HEK293 (cell line): ENCODE data around the gene SIDT2.
A peak's percentile ranks its signal among the peaks of the same experiment; 100 is the strongest.

Source experiments
- CTCF ChIA-PET: fragments of 350-600 bp; formaldehyde crosslinking; extraction: SDS; loops from one replicate; lab custom pipeline; 2021; ENCODE audit warnings: antibody characterized with exemption; lab: Yijun Ruan, JAX
- POLR2A ChIA-PET: fragments of 300-600 bp; formaldehyde crosslinking; extraction: SDS; loops from one replicate; lab custom pipeline; 2020; ENCODE audit warnings: antibody characterized with exemption, inconsistent platforms; lab: Yijun Ruan, JAX
- H3K27ac ChIP-seq: fragments of 200-500 bp; sonication (Bioruptor generic); 2 replicates; pipeline ENCODE4 v1.5.1; 2014; ENCODE audit warnings: low read depth, low read length, control low read depth, inconsistent platforms; ENCODE audit errors: extremely low read depth
- H3K36me3 ChIP-seq, 2 experiments: fragments of 200-500 bp in 1 of 2; sonication (Bioruptor generic) in 1 of 2; 1 replicate in 1 of 2; 2 replicates in 1 of 2; pipeline ENCODE4 v1.5.1; 2014 to 2017; ENCODE audit warnings: inconsistent platforms in 2 of 2, low read length in 2 of 2; ENCODE audit not compliant: control insufficient read depth in 2 of 2, insufficient read depth in 1 of 2
- H3K4me1 ChIP-seq: fragments of 200-500 bp; sonication (Bioruptor generic); 2 replicates; pipeline ENCODE4 v1.5.1; 2014; ENCODE audit warnings: mild to moderate bottlenecking, low read length, inconsistent platforms; ENCODE audit not compliant: control insufficient read depth, insufficient read depth
- H3K4me3 ChIP-seq: 2 replicates; pipeline ENCODE4 v1.5.1; 2011; ENCODE audit warnings: low read depth, mild to moderate bottlenecking, control low read depth, low read length, moderate library complexity
- H3K9me3 ChIP-seq: fragments of 200-500 bp; sonication (Bioruptor generic); 2 replicates; pipeline ENCODE4 v1.5.1; 2014; ENCODE audit warnings: low read depth, low read length, inconsistent platforms; ENCODE audit not compliant: control insufficient read depth, insufficient read depth
- HOXC10 ChIP-seq: sonication (generic); formaldehyde crosslinking; IDR thresholded peaks from 2 replicates; pipeline ENCODE4 v1.8.1; 2023; ENCODE audit warnings: mild to moderate bottlenecking, missing genetic modification reagents
- KLF10 ChIP-seq: fragments of 450-650 bp; IDR thresholded peaks from 2 replicates; pipeline ENCODE4 v1.5.1; 2018; ENCODE audit warnings: missing biosample characterization, mild to moderate bottlenecking, missing genetic modification characterization
- MYNN ChIP-seq: fragments of 450-650 bp; formaldehyde crosslinking; IDR thresholded peaks from 2 replicates; pipeline ENCODE4 v1.5.1; 2016; ENCODE audit warnings: missing biosample characterization, missing genetic modification characterization, borderline replicate concordance
- REPIN1 ChIP-seq: fragments of 450-650 bp; formaldehyde crosslinking; IDR thresholded peaks from 2 replicates; pipeline ENCODE4 v1.5.1; 2017; ENCODE audit warnings: missing biosample characterization, missing genetic modification characterization, low read depth
- ZBTB48 ChIP-seq: fragments of 450-650 bp; formaldehyde crosslinking; IDR thresholded peaks from 2 replicates; pipeline ENCODE4 v1.5.1; 2016; ENCODE audit warnings: missing biosample characterization, missing genetic modification characterization
- ZBTB7A ChIP-seq: fragments of 450-650 bp; formaldehyde crosslinking; IDR thresholded peaks from 2 replicates; pipeline ENCODE4 v1.5.1; 2016; ENCODE audit warnings: low read depth, missing biosample characterization, missing genetic modification characterization
- ZEB2 ChIP-seq: fragments of 450-650 bp; formaldehyde crosslinking; IDR thresholded peaks from 2 replicates; pipeline ENCODE4 v1.5.1; 2016; ENCODE audit warnings: missing biosample characterization, missing genetic modification characterization
- ZFHX2 ChIP-seq: fragments of 450-650 bp; formaldehyde crosslinking; conservative IDR thresholded peaks from 2 replicates; pipeline ENCODE4 v1.5.1; 2016; ENCODE audit warnings: missing biosample characterization, missing genetic modification characterization
- ZIC2 ChIP-seq: fragments of 450-650 bp; formaldehyde crosslinking; IDR thresholded peaks from 2 replicates; pipeline ENCODE4 v1.5.1; 2016; ENCODE audit warnings: missing biosample characterization, missing genetic modification characterization
- ZNF174 ChIP-seq: fragments of 450-650 bp; formaldehyde crosslinking; IDR thresholded peaks from 2 replicates; pipeline ENCODE4 v1.5.0; 2017; ENCODE audit warnings: missing biosample characterization, mild to moderate bottlenecking, missing genetic modification characterization
- ZNF184 ChIP-seq: fragments of 450-650 bp; IDR thresholded peaks from 2 replicates; pipeline ENCODE4 v1.5.1; 2018; ENCODE audit warnings: missing biosample characterization, mild to moderate bottlenecking, missing genetic modification characterization
- ZNF221 ChIP-seq: fragments of 450-650 bp; formaldehyde crosslinking; IDR thresholded peaks from 2 replicates; pipeline ENCODE4 v1.5.1; 2017; ENCODE audit warnings: missing biosample characterization, missing genetic modification characterization, borderline replicate concordance
- ZNF426 ChIP-seq: fragments of 450-650 bp; formaldehyde crosslinking; IDR thresholded peaks from 2 replicates; pipeline ENCODE4 v1.5.1; 2017; ENCODE audit warnings: missing biosample characterization, missing genetic modification characterization, mild to moderate bottlenecking, inconsistent platforms, moderate library complexity
- ZNF433 ChIP-seq: fragments of 450-650 bp; formaldehyde crosslinking; IDR thresholded peaks from 2 replicates; pipeline ENCODE4 v1.5.1; 2016; ENCODE audit warnings: missing biosample characterization, missing genetic modification characterization, low read depth
- ZNF624 ChIP-seq: fragments of 450-650 bp; formaldehyde crosslinking; IDR thresholded peaks from 2 replicates; pipeline ENCODE4 v1.5.1; 2017; ENCODE audit warnings: missing biosample characterization, missing genetic modification characterization
- ZNF660 ChIP-seq: fragments of 450-650 bp; IDR thresholded peaks from 2 replicates; pipeline ENCODE4 v1.5.1; 2018; ENCODE audit warnings: missing biosample characterization, mild to moderate bottlenecking, missing genetic modification characterization
- ZNF670 ChIP-seq: fragments of 450-650 bp; formaldehyde crosslinking; IDR thresholded peaks from 2 replicates; pipeline ENCODE4 v1.5.1; 2016; ENCODE audit warnings: missing biosample characterization, missing genetic modification characterization, low read depth
- ZNF76 ChIP-seq: fragments of 450-650 bp; formaldehyde crosslinking; IDR thresholded peaks from 2 replicates; pipeline ENCODE4; 2016; ENCODE audit warnings: low read depth, missing biosample characterization, missing genetic modification characterization, borderline replicate concordance
- ZNF830 ChIP-seq: fragments of 450-650 bp; IDR thresholded peaks from 2 replicates; pipeline ENCODE4 v1.5.0; 2018; ENCODE audit warnings: missing biosample characterization, missing genetic modification characterization, low read depth, mild to moderate bottlenecking, moderate library complexity
- ZNF843 ChIP-seq: fragments of 450-650 bp; formaldehyde crosslinking; IDR thresholded peaks from 2 replicates; pipeline ENCODE4 v1.5.1; 2016; ENCODE audit warnings: missing biosample characterization, missing genetic modification characterization
- ZSCAN23 ChIP-seq: fragments of 450-650 bp; formaldehyde crosslinking; IDR thresholded peaks from 2 replicates; pipeline ENCODE4 v1.5.1; 2016; ENCODE audit warnings: missing biosample characterization, missing genetic modification characterization
- TF ChIP-seq, protein P1 (sequence below): fragments of 450-650 bp; formaldehyde crosslinking; IDR thresholded peaks from 2 replicates; pipeline ENCODE4 v1.5.1; 2017; ENCODE audit warnings: missing biosample characterization, mild to moderate bottlenecking, missing genetic modification characterization, moderate library complexity
- TF ChIP-seq, protein P2 (sequence below): fragments of 450-650 bp; formaldehyde crosslinking; IDR thresholded peaks from 2 replicates; pipeline ENCODE4 v1.5.1; 2016; ENCODE audit warnings: missing biosample characterization, missing genetic modification characterization
- TF ChIP-seq, protein P3 (sequence below): fragments of 450-650 bp; IDR thresholded peaks from 2 replicates; pipeline ENCODE4 v1.5.1; 2018; ENCODE audit warnings: missing biosample characterization, mild to moderate bottlenecking, missing genetic modification characterization
- TF ChIP-seq, protein P4 (sequence below): fragments of 450-650 bp; formaldehyde crosslinking; IDR thresholded peaks from 2 replicates; pipeline ENCODE4 v1.5.1; 2016; ENCODE audit warnings: missing biosample characterization, missing genetic modification characterization
- TF ChIP-seq, protein P5 (sequence below): fragments of 450-650 bp; formaldehyde crosslinking; IDR thresholded peaks from 2 replicates; pipeline ENCODE4 v1.5.1; 2016; ENCODE audit warnings: missing biosample characterization, missing genetic modification characterization
- TF ChIP-seq, protein P6 (sequence below): fragments of 450-650 bp; formaldehyde crosslinking; IDR thresholded peaks from 2 replicates; pipeline ENCODE4 v1.5.1; 2016; ENCODE audit warnings: missing biosample characterization, missing genetic modification characterization, low read depth

The SIDT2 gene

DNA sequence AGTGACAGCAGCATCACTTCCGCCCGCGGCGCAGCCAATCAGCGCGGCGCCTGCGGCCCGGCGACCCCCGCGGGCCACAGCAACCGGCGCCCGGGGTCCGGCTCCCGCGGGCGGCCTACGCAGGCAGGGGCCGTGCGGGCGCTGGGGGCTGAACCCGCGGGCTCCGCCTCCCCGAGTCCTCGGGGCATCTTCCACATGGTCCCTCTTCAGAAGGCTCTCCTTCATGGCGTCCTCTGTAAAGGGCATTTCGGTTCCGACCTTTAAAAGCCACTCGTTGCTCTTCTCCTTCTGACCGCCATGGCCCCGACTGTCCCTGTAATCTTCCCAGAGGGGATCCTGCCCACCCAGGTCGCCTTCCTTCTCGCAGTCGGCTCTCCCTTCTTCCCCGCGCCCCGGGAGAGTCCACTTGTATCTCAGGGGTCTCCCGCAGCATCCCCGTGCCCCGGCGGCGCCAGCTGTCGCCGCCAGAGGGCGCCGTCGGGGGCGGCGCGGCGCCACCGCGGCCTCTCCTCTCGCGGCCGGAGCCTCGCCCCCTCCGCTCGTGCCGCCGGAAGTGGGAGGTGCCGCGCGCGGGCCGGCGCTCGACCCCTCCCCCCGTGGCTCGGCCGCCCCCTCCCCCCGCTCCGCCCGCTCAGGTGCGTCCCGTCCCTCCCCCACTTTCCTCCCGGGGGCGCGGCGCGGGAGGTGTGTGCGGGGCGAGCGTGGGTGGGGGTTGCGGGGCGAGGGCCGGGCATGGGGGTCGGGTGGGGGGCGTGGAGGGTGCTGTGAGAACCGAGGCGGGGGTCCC is 53.7 kb downstream of the SIDT2 start, which contains the start of gene RNF214:
TSS of gene RNF214 (plus strand) at position 580 of the 787 bp plus-strand sequence. CDS start 1,602 bp downstream, outside the sequence.
- H3K27ac ChIP-seq: peak within 1 kb of the TSS; percentile 74
- H3K4me3 ChIP-seq: peak within 1 kb of the TSS; percentile 88
- ChIA-PET CTCF (interaction anchor here (0.5 to 8.1 kb wide), 12 partner anchors 10 to 575 kb away, joined by 3 to 71 read pairs (median 4); partner anchors contain the start of gene SIDT2), POLR2A (interaction anchor here (0.9 to 2.6 kb wide), 5 partner anchors 10 to 88 kb away, joined by 3 to 11 read pairs (median 4); partner anchors contain the start of genes BACE1 and PAFAH1B2)
- H3K9me3 ChIP-seq: no peaks in the 10 kb centered on the region
- peaks cover 0 to 43% of the 10 kb centered on the region in 2 experiments; a peak in 2 of 3 replicates for H3K36me3 ChIP-seq
- H3K4me1 ChIP-seq: no peaks in the 10 kb centered on the region
- TF ChIP-seq ZNF624 (tag by site-specific recombination): no peak
- TF ChIP-seq KLF10 (tag by site-specific recombination): peak; percentile 39; the same call in 1 of the 2 replicates
- TF ChIP-seq ZSCAN23 (tag by site-specific recombination): no peak
- TF ChIP-seq MYNN: no peak
- no peak for TF ChIP-seq ZNF221
- TF ChIP-seq, protein P1, sequence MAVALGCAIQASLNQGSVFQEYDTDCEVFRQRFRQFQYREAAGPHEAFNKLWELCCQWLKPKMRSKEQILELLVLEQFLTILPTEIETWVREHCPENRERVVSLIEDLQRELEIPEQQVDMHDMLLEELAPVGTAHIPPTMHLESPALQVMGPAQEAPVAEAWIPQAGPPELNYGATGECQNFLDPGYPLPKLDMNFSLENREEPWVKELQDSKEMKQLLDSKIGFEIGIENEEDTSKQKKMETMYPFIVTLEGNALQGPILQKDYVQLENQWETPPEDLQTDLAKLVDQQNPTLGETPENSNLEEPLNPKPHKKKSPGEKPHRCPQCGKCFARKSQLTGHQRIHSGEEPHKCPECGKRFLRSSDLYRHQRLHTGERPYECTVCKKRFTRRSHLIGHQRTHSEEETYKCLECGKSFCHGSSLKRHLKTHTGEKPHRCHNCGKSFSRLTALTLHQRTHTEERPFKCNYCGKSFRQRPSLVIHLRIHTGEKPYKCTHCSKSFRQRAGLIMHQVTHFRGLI (tag by site-specific recombination): no peak
- TF ChIP-seq ZNF184: no peak
- TF ChIP-seq ZNF660 (tag by site-specific recombination): peak; percentile 19; the same call in 1 of the 2 replicates
- TF ChIP-seq ZFHX2 (tag by site-specific recombination): no peak
- peak; percentile 48; the same call in 1 of the 2 replicates for TF ChIP-seq ZBTB48
- TF ChIP-seq, protein P2, sequence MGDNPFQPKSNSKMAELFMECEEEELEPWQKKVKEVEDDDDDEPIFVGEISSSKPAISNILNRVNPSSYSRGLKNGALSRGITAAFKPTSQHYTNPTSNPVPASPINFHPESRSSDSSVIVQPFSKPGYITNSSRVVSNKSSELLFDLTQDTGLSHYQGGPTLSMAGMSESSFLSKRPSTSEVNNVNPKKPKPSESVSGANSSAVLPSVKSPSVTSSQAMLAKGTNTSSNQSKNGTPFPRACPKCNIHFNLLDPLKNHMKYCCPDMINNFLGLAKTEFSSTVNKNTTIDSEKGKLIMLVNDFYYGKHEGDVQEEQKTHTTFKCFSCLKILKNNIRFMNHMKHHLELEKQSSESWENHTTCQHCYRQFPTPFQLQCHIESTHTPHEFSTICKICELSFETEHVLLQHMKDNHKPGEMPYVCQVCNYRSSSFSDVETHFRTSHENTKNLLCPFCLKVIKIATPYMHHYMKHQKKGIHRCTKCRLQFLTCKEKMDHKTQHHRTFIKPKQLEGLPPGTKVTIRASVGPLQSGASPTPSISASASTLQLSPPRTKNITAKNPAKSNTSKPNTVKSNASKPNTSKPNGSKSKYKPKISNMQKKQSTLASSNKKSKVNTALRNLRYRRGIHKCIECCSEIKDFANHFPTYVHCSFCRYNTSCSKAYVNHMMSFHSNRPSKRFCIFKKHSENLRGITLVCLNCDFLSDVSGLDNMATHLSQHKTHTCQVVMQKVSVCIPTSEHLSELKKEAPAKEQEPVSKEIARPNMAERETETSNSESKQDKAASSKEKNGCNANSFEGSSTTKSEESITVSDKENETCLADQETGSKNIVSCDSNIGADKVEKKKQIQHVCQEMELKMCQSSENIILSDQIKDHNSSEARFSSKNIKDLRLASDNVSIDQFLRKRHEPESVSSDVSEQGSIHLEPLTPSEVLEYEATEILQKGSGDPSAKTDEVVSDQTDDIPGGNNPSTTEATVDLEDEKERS (tag by site-specific recombination): no peak
- TF ChIP-seq ZEB2: peak; percentile 64
- TF ChIP-seq ZNF843 (tag by site-specific recombination): no peak
- TF ChIP-seq, protein P3, sequence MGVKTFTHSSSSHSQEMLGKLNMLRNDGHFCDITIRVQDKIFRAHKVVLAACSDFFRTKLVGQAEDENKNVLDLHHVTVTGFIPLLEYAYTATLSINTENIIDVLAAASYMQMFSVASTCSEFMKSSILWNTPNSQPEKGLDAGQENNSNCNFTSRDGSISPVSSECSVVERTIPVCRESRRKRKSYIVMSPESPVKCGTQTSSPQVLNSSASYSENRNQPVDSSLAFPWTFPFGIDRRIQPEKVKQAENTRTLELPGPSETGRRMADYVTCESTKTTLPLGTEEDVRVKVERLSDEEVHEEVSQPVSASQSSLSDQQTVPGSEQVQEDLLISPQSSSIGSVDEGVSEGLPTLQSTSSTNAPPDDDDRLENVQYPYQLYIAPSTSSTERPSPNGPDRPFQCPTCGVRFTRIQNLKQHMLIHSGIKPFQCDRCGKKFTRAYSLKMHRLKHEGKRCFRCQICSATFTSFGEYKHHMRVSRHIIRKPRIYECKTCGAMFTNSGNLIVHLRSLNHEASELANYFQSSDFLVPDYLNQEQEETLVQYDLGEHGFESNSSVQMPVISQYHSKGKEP (tag by site-specific recombination): no peak
- 0 out of 2 replicates have a peak, but pooled peaks have one; percentile 43 for TF ChIP-seq ZBTB7A (tag by site-specific recombination)
- TF ChIP-seq ZNF670 (tag by site-specific recombination): no peak
- no peak; the same call in 1 of the 2 replicates for TF ChIP-seq ZIC2 (tag by site-specific recombination)
- TF ChIP-seq ZNF174 (tag by site-specific recombination): no peak
- TF ChIP-seq, protein P4, sequence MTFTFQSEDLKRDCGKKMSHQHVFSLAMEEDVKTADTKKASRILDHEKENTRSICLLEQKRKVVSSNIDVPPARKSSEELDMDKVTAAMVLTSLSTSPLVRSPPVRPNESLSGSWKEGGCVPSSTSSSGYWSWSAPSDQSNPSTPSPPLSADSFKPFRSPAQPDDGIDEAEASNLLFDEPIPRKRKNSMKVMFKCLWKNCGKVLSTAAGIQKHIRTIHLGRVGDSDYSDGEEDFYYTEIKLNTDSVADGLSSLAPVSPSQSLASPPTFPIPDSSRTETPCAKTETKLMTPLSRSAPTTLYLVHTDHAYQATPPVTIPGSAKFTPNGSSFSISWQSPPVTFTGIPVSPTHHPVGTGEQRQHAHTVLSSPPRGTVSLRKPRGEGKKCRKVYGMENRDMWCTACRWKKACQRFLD (tag by site-specific recombination): no peak
- TF ChIP-seq, protein P5, sequence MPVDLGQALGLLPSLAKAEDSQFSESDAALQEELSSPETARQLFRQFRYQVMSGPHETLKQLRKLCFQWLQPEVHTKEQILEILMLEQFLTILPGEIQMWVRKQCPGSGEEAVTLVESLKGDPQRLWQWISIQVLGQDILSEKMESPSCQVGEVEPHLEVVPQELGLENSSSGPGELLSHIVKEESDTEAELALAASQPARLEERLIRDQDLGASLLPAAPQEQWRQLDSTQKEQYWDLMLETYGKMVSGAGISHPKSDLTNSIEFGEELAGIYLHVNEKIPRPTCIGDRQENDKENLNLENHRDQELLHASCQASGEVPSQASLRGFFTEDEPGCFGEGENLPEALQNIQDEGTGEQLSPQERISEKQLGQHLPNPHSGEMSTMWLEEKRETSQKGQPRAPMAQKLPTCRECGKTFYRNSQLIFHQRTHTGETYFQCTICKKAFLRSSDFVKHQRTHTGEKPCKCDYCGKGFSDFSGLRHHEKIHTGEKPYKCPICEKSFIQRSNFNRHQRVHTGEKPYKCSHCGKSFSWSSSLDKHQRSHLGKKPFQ (tag by site-specific recombination): no peak
- TF ChIP-seq, protein P6, sequence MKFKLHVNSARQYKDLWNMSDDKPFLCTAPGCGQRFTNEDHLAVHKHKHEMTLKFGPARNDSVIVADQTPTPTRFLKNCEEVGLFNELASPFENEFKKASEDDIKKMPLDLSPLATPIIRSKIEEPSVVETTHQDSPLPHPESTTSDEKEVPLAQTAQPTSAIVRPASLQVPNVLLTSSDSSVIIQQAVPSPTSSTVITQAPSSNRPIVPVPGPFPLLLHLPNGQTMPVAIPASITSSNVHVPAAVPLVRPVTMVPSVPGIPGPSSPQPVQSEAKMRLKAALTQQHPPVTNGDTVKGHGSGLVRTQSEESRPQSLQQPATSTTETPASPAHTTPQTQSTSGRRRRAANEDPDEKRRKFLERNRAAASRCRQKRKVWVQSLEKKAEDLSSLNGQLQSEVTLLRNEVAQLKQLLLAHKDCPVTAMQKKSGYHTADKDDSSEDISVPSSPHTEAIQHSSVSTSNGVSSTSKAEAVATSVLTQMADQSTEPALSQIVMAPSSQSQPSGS (tag by site-specific recombination): no peak
- TF ChIP-seq ZNF433 (tag by site-specific recombination): no peak
- TF ChIP-seq ZNF830 (tag by site-specific recombination): no peak
- no peak for TF ChIP-seq HOXC10 (CRISPR knock-in tag)
- no peak for TF ChIP-seq ZNF426 (tag by site-specific recombination)
- no peak for TF ChIP-seq REPIN1
- no peak for TF ChIP-seq ZNF76 (tag by site-specific recombination)
